Caki2 (cell line): ENCODE data around the gene ROM1. TPM values are rescaled to one million over a fixed set of nuclear protein-coding genes. Genes with fewer than 3 reads are reported as not detected.
"Not testable (repeated sequence)": the region's sequence is repeated elsewhere in the genome, so short reads cannot be mapped to it uniquely, and the experiment has no call there.

Experiments
- DNase-seq: peaks from one replicate; pipeline ENCODE4 v3.0.0-alpha.2; 2015; ENCODE audit warnings: low read depth
- in situ Hi-C: cut with HindIII; loops from 2 replicates; pipeline ENCODE4 v1.10.0; 2016; ENCODE audit warnings: low sequenced_read_pairs, low pct_unique_long_range_greater_than_20kb, mixed read lengths
- total RNA-seq: library from RNA; depleted of rRNA; stranded (reverse); fragments of >200 nt; shearing (Covaris generic); gene quantifications from 2 replicates; pipeline ENCODE4 v1.2.3, GENCODE V29; 2014; ENCODE audit warnings: low replicate concordance; rRNA removed

The ROM1 gene, protein sequence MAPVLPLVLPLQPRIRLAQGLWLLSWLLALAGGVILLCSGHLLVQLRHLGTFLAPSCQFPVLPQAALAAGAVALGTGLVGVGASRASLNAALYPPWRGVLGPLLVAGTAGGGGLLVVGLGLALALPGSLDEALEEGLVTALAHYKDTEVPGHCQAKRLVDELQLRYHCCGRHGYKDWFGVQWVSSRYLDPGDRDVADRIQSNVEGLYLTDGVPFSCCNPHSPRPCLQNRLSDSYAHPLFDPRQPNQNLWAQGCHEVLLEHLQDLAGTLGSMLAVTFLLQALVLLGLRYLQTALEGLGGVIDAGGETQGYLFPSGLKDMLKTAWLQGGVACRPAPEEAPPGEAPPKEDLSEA
- 4.5 and 7.4 TPM in 2 replicates for total RNA-seq

- peak; percentile 68 for DNase-seq
- in situ Hi-C loops, result no loop called here
Measured at GRCh38 chr11:62612366-62613290, at the start of gene ROM1, which contains the start of gene EML3. TSS of gene ROM1 (plus strand) at chr11:62613257. CDS start at chr11:62613282, 25 bp downstream. TSS of gene EML3 (minus strand) at chr11:62612775. CDS start at chr11:62612457, 318 bp downstream.

- in situ Hi-C loops, result no loop called here
Measured at GRCh38 chr11:62565100-62565802, 47.8 kb upstream of the ROM1 start.

DNA sequence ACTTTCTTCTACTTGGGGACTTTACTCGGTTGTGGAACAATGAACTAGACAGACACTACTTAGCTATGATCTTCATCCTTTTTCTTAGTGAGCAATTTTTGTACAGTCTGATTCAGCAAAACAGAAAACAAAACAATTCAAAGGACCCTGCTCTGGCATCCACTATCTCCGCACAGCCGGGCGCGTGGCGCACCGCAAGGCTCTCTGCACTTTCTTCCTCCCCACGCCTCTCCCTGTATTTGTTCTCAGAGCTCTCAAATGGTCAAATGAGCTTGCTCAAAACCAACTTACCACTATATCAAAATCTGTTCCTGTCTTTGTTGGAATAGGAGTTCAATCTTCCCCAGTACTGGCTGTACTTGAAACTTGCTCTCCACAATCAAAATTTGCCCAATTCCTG, 46.8 kb upstream of the ROM1 start:
- DNase-seq, result no peak
- in situ Hi-C loops, result no loop called here

More at GRCh38 chr11:62565100-62565802, 47.8 kb upstream of the ROM1 start:
- DNase-seq, result no peak

- in situ Hi-C loops, result no loop called here
Measured at GRCh38 chr11:62567018-62567633, 45.9 kb upstream of the ROM1 start.

GRCh38 chr11:62569611-62570010, 43.4 kb upstream of the ROM1 start:
- no peak for DNase-seq
- in situ Hi-C loops, result no loop called here

More at GRCh38 chr11:62567018-62567633, 45.9 kb upstream of the ROM1 start:
- DNase-seq, result no peak

GRCh38 chr11:62570903-62571302, 42.2 kb upstream of the ROM1 start:
- in situ Hi-C loops, DNase-seq: not testable (repeated sequence)

- DNase-seq, in situ Hi-C loops: not testable (repeated sequence)
Measured at GRCh38 chr11:62571493-62571892, 41.6 kb upstream of the ROM1 start.

DNA sequence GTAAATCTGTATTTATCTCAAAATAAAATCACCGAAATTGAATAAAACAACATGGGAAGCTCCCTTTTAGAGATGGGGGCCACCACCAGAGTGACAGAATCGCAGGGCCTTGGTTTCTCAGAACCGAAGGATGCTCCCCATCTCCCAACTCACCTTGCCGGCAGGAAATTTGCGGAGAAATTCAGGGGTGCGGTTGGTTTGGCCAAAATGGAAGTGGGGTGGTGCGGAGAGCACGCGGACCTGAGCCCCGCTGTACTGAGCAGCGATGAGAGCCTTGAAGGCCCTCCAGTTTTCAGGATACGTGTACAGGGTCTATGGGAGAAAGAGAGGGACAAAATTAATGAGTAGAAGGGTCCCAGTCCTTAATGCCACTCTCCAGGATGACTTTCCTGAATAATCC, 40.6 kb upstream of the ROM1 start:
- in situ Hi-C loops, result no loop called here
- no peak for DNase-seq

GRCh38 chr11:62573006-62573591, 40.0 kb upstream of the ROM1 start:
- in situ Hi-C loops, result no loop called here
- no peak for DNase-seq

- in situ Hi-C loops, result no loop called here
- DNase-seq, result peak; percentile 99
Measured at GRCh38 chr11:62573592-62574362, 39.3 kb upstream of the ROM1 start, which contains the start of gene EEF1G. TSS of gene EEF1G (minus strand) at chr11:62573891. CDS start at chr11:62573842, 49 bp downstream.

DNA sequence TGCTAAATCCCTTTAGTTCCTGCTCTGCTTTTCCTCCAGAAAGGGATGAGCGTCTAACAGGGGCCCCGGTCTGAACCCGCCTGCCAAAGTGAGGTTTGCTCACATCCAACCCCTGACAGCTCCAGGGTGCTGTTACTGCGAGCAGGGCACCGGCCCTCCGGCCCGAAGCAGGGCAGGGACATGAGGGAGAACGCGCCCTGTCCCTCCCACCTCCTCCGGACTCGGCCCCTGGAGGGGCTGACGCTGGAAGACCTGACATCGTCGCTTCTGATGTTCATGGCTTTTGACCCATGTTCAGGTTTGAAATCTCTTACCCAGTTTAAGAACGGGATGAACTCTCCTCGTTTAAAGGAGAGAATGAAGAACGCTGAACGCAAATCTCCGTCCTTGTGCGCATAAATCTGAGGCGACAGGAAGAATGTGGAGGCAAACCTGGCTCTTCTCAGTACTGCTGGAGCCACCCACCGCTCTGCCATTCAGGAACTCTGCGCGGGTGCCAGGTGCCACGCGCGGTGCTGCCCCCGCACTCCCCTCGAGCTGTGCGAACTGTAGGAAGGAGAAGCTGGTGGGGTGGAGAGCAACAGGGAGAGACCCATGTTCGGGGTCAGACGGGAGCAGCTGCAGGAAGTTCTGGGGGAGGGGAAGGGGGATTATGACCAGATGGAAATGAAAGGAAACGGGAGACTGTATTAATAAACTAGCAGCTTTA, 38.5 kb upstream of the ROM1 start:
- peak; percentile 23 for DNase-seq
- in situ Hi-C loops, result no loop called here

DNA sequence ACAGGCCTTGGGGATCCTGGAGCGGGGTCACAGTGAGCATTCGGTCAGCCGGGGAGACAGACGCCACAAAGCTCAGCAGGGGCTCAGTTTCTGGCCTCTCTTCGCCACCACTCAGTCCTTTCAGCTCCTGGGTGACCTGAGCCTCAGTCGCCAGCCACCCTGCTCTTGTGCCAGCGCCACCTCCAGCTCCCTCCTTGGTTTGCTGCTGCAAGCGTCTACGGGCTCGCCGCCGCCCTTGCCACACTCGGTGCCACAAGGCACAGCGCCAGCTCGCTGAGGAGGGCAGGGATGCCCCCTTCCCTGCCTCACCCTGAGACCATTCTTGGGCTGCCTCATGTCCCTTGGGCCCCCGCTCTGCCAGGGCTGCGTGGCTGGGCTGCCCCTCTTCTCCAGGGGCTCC, 37.9 kb upstream of the ROM1 start:
- DNase-seq, result no peak
- in situ Hi-C loops, result no loop called here

GRCh38 chr11:62575837-62576236, 37.2 kb upstream of the ROM1 start:
- in situ Hi-C loops, result no loop called here
- no peak for DNase-seq

DNA sequence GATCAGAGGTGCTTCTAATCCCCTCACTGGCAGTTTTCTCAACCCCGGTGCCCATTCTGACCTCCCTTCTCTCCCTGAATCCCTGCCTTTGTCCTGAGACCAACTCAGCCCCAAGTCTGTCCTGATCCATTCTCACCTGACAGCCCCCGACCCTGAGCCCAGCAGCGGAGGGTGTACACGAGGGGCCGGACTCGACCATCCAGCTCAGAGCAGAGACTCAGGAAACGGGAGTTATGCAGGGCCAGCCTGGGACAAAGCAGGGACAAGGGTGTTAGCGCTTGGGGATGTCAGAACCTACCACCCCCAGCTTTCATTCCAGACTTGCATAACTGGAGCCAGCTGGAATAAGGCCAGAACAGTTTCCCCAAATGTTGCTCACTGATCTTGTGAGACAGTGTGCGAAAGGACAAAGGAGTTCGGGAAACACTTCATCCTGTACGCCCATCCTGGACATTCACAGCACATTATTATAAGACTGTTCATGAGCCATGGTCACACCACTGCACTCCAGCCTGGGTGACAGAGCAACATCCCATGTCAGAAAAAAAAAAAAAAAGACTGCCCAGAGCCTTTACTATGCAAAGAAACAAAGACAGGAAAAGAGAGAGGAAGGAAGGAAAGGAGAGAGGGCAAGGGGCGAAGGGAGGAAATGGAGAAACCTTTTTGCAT, 35.9 kb upstream of the ROM1 start:
- in situ Hi-C loops, result no loop called here
- no peak for DNase-seq

GRCh38 chr11:62578541-62578940, 34.5 kb upstream of the ROM1 start:
- DNase-seq, result no peak
- in situ Hi-C loops, result no loop called here

DNA sequence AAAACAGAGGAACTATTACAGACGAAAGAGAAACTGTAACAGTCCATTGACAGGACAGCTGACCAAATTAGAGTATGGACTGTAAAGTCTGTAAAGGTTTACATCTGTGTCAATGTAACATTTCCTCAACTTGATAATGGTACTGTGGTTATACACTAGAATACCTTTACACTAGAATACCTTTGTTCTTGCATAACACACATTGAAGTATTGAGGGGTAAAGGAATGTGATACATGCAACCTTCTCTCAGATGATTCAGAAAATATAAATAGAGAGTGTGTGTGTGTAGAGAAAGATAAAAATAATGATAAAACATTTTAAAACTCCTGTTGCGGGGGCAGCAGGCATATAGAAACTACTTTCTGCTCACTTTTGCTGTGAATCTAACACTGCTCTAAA, 33.8 kb upstream of the ROM1 start:
- DNase-seq, result no peak
- in situ Hi-C loops, result no loop called here
